ENCODE data around the gene SLC2A4RG.

The SLC2A4RG gene

GRCh38 chr20:63699466-63700198, 39.9 kb upstream of the SLC2A4RG start:
- no peak for DNase-seq (ENCODE audit: low read depth)

DNA sequence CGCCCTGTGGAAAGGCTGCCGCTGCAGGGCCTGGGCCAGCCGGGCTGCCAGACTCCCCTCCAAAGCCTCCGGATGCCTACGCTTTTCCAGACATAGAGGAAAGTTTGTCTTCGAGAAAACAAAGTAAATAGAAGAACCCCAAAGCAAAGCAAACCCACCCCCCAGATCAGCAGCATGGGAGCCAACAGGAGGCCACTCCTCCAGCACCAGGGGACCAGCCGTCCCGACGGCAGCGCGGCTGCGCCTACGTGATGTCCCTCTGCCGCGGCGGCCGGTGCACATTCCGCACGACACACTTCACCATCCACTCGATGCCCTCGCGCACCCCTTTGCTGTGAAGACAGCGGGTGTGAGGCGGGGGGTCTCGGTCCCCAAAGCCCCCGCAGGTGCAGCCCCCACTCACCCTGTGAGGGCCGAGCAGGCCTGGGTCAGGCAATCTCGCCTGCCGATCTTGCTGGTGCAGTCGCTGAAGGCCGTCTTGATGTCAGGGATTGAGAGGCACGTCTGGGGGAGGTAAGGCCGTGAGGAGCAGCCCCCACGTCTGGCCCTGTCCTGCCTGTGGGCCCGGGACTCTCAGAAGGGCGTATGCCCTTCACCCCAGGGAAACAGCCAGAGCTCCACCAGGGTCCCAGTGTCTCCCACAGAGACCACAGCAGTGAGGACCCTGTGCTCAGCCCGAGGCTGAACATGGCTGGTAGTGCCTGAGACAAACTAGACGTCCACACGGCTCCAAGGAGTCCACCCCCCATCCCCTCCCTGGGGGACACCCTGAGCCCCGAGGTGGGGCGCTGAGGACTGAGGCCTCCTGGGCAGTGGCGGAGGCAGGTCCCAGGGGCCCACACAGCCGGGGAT, 39.2 kb upstream of the SLC2A4RG start:
- no peak for DNase-seq (ENCODE audit: low read depth)

DNA sequence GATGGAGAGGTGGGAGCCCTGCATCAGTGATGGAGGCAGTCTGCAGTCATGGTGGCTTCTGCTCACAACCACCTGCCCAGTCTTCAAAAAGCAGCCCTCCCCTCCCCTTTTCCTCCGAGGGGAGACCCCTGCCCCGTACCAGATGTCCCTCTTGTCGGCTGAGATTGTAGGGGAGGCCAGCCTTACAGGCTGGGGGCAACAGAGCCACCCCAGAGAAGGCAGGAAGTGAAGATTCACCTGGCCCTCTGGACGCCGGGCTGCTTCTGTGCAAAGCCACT, 38.6 kb upstream of the SLC2A4RG start:
- no peak for DNase-seq (ENCODE audit: low read depth)

GRCh38 chr20:63701329-63702035, 38.1 kb upstream of the SLC2A4RG start:
- DNase-seq (ENCODE audit: low read depth), result no peak

DNA sequence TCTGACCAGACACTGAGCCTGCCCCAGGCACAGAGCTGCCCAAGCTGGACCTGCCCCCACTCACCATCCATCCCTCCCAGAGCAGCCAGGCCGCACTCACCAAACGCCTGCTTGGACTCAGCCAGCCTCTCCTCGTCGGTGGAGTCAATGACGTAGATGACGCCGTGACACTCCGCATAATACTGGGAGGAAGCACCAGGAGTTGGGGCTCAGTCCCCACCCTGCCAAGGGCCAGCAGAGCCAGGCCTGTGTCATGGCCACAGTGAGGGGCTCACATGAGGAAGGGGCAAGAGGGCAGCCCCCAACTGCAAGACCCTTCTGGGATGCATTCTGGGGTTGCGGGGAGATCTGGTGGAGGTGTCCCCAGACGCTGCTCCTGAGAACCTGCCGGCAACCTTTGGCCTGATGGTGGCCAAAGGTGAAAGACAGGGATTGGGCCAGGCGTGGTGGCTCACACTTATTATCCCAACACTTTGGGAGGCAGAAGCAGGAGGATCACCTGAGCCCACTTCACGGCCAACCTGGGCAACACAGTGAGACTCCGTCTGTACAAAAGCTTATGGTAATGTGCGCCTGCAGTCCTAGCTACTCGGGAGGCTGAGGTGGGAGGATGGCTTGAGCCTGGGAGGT, 37.4 kb upstream of the SLC2A4RG start:
- no peak for DNase-seq (ENCODE audit: low read depth)

DNA sequence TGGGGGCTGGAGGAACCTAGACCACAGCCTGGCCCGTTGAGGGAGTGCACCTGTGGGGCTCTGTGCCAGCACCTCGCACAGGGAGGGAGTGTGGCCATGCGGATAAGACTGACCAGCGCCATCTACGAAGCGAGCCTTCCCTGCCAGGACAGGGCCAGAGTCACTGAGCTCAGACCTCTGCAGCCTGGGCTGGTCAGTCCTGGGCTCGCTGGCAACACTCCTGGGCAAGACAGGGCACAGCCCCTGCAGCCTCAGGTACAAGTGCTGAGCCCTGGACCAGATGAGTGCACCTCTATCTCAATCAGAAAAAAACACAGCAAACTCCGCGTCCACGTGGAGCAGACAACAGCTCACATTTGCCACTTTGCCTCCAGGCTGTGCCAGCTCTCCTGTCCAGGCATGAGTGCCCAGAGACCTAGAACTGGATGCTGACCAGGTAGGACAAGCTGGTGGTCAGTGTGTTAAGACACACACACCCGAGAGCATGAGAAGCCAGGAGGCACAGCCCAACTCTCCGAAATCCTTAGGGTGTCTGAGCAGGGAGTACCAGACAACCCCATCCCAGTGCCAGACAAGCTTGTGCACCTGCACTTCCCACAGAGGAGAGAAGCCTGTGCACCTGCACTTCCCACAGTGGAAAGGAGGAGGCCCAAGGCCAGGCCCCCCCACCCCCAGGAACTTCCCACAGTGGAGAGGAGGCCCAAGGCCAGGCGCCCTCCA, 36.7 kb upstream of the SLC2A4RG start:
- no peak for DNase-seq (ENCODE audit: low read depth)

GRCh38 chr20:63703471-63703975, 36.1 kb upstream of the SLC2A4RG start:
- no peak for DNase-seq (ENCODE audit: low read depth)

DNA sequence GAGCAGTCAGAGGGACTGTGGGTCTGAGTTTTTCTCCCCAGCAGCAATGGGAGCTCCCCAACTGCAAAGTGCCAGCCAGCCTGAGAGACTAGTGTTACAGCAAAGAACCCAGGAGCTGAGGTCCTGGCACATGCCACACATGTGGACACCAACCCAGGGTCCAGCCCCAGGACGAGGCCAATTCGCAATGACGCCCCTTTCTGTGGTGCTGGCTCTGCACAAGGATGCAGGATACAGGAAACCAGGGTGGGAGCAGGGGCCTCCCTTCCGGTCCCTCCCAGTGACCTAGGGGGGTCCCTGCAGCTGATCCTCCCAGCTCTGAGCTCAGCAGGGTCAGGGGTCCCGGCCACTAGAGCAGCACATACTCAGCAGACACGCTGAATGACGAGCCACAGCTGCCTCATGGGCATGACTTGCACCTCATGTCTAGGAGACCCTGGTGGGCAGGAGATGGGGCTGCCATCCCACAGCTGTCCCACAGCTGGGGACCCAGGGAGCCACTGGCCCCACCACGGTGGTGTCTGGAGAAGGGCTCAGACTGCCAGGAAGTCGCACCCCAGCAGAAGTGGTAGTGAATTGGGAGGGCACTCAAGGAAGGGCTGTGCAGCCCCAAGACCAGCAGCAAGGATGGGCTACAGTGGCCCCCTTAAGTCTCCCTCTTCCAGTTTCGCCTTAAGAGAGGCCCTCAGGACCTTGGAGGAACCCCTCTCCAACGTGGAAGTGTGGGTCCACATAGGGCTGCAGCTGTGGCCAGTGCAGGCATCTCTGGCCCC, 35.4 kb upstream of the SLC2A4RG start:
- DNase-seq (ENCODE audit: low read depth), result no peak

DNA sequence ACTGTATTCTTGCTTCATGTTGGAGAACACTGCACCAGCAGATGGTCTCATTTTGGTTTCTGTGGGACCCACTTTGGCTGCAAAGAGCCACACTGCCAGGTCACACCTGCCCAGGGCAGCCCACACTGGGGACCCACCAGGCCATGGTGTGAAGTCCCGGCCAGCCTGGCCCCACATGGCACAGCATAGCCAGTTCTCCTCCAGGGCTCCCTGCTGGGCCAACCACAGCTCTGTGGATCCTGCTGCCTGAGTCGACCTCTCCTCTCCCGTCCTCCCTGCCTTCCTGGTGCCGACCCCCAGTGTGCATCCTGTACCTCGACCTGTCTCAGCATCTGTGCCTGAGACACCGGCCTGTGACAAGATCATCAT, 34.8 kb upstream of the SLC2A4RG start:
- no peak for DNase-seq (ENCODE audit: low read depth)

DNA sequence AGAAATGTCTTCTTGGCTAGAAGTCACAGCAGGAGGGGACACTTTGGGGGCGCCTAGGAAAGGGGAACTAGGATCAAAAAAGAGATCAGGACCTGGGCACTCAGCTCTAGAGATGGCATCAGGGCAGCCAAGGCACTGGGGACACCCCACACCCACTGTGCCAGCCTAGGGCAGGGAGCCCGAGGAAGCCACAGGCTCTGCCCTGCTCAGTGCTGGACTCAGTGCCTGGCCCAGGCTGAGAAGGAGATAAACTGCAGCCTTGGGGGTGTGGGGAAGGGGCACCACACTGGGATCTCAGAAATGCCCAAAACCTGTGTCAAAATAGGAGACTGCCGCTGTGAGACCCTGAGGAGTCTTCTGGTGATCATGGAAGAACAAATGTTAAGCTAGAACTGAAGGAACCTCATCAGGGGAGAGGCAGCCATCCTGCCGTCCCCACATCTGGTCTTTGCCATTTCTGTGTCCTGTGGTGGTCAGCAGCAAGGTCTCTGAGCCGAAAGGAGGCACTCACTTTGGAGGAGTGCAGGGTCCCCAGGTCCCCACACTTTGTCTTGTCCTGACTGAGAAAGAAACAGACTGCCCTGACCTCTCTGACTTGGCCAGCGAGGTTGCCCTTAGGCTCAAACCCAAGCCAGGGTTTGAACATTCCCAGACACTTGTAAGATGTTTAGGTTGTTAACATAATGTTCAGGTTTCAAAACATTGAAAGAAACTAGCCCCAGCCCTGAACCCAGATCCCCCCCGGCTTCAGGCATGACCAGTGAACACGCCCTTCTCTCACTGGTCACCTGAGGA, 34.1 kb upstream of the SLC2A4RG start:
- no peak for DNase-seq (ENCODE audit: low read depth)

- DNase-seq (ENCODE audit: low read depth), result no peak
Observed at GRCh38 chr20:63706027-63706695, 33.4 kb upstream of the SLC2A4RG start.

DNA sequence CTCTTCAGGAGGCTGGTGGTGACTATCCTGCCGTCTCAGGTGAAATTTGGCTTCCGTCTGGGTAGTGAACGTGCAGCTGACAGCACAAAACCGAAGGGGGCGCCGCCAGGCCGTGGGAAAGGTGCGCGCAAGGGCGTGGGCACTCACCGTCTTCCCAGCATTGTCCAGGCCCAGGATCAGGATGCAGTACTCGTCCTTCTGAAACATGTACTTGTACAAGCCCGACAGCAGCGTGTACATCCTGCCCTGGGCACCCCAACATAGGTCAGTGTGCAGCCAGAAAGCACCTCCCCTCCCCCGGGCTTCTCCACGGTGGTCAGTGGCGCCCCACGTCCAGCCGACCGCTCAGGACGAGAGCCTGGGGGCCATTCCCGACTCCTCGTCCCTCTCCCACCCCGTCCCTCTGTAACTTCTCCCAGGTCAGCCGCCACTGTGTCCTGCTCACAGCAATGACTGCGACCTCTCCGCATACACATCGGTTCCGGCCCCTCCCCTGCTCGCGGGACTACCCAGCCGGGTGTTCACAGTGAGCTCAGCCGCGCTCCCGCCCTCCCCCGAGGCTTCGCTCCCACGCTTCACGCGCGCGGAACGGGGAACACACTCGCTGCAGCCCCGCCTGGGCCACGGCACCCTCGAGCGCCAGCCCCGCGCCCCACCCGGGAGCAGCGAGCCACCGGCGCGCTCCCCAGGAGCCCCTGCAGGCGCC, 32.6 kb upstream of the SLC2A4RG start:
- peak; percentile 16 for DNase-seq (ENCODE audit: low read depth)

DNA sequence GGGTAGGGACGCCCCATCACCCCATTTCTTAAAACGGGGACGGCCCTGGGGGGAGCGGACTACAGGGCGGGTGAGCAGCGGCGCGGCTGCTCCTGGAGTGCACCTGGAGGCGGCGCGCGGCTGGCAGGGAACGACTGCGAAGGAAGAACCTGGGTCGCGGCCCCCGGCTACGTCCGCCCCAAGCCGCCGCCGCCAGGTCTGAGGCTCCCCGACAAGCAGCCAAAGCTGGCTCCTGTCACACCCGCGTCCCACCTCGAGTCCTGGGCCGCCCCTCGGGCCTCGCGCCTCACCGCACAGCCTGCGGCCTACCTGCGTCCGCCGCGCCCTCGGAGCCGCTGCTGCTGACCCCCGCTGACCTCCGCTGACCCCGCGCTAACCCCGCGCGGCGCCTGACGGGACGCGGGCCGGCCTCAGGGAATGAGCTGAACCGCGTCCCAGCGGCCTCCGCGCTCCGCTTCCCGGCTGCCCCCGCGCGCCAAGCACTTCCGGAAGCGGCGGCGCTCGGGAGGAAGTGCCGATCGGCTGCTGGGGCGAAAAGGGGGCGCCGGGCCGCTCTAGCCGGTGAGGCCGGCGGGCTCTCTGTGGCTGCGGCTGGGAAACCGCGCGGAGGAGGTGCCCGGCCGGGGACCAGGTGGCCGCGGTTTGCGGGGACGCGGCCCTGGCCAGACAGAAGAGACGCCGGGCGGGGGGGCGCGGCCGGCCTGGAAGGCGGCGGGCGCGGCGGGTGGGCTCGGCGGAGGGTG, 31.8 kb upstream of the SLC2A4RG start, which contains the start of the genes ARFRP1 and ZGPAT:
TSS of gene ARFRP1 (minus strand) at position 419 of the 743 bp plus-strand sequence. CDS start 885 bp downstream, outside the sequence.
TSS of gene ZGPAT (plus strand) at position 482 of the 743 bp plus-strand sequence. CDS start 542 bp downstream, outside the sequence.
- peak; percentile 71 for DNase-seq (ENCODE audit: low read depth)

- no peak for DNase-seq (ENCODE audit: low read depth)
Observed at GRCh38 chr20:63708301-63709148, 31.1 kb upstream of the SLC2A4RG start.

DNA sequence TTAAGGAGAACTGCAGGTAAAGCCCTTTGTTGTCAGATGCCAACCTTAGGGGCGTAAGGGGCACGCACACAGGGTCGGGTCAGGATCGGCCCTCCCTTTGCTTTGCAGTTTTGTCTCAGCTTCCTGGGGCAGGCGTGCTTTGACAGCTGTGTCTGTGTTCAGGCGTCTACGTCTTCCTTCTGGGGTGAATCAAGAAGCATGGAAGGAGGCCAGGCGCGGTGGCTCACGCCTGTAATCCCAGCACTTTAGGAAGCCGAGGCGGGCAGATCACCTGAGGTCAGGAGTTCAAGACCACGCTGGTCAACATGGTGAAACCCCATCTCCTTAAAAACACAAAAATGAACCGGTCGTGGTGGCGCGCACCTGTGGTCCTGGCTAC, 30.4 kb upstream of the SLC2A4RG start:
- no peak for DNase-seq (ENCODE audit: low read depth)

- no peak for DNase-seq (ENCODE audit: low read depth)
Observed at GRCh38 chr20:63711085-63711645, 28.4 kb upstream of the SLC2A4RG start.

- DNase-seq (ENCODE audit: low read depth), result no peak
Observed at GRCh38 chr20:63712191-63712590, 27.4 kb upstream of the SLC2A4RG start.

All from stromal cell of bone marrow (primary cell).